Measurements from ENCODE around the gene TGFA. TPM values are rescaled to one million over a fixed set of nuclear protein-coding genes. Genes with fewer than 3 reads are reported as not detected.

TGFA gene
- total and polyA plus RNA-seq, 9 donors, result 0.08 to 8.7 (median 1.2) TPM

GRCh38 chr2:70503896-70504295, 49.7 kb downstream of the TGFA start:
- no peak overlapping the region for H3K27ac ChIP-seq
- H3K27me3 ChIP-seq, result no peaks in the 10 kb centered on the region
- intact Hi-C loops (cut with DNase I), result no loop called here
- 81 to 87% (median 82%) methylated on average over 4 of the region's 4 CpGs for WGBS, 3 donors
- H3K9me3 ChIP-seq, result no peaks in the 10 kb centered on the region
- DNase-seq, result no peak
- no peak overlapping the region for H3K4me3 ChIP-seq
- no peaks in the 10 kb centered on the region for H3K4me1 ChIP-seq (ENCODE audit: insufficient read depth)
- H3K36me3 ChIP-seq, result no peaks in the 10 kb centered on the region
- TF ChIP-seq CTCF (IDR thresholded peaks at IDR 0.05) (no peak), POLR2A (IDR thresholded peaks at IDR 0.05) (no peak), EP300 (IDR thresholded peaks at IDR 0.05) (no peak)

GRCh38 chr2:70501728-70502127, 51.9 kb downstream of the TGFA start:
- DNase-seq, result no peak
- TF ChIP-seq CTCF (IDR thresholded peaks at IDR 0.05) (no peak), EP300 (IDR thresholded peaks at IDR 0.05) (no peak), POLR2A (IDR thresholded peaks at IDR 0.05) (no peak)
- H3K4me3 ChIP-seq, result no peak overlapping the region
- no peaks in the 10 kb centered on the region for H3K36me3 ChIP-seq
- WGBS, 3 donors, result 51 to 63% (median 59%) methylated on average over 4 of the region's 4 CpGs
- H3K27me3 ChIP-seq, result no peaks in the 10 kb centered on the region
- no peaks in the 10 kb centered on the region for H3K4me1 ChIP-seq (ENCODE audit: insufficient read depth)
- intact Hi-C loops (cut with DNase I), result no loop called here
- no peak overlapping the region for H3K27ac ChIP-seq
- no peaks in the 10 kb centered on the region for H3K9me3 ChIP-seq

DNA sequence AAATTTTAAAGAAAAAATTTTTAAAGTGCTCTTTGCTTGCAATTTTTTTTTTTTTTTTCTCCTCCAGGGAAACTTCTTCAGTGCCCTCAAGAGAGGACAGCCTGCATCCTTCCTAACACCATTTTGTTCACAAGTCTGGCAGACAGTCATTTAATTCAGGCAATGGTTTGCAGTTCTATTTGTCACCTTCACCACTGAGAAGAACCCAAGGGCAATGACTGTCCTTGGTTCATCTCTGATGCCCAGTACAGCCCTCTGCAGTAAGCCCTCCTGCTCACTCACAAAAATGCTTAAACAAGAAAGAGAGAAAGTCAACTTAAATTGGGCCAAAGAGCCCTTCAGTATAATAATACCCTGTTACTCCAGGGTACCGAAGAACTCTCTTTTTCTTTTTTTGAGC, 52.4 kb downstream of the TGFA start:
- no peak overlapping the region for H3K27ac ChIP-seq
- no peaks in the 10 kb centered on the region for H3K9me3 ChIP-seq
- 63 to 93% (median 88%) methylated on average over 1 of the region's 1 CpG for WGBS, 3 donors
- intact Hi-C loops (cut with DNase I), result no loop called here
- no peak overlapping the region for H3K4me3 ChIP-seq
- no peak for DNase-seq
- no peaks in the 10 kb centered on the region for H3K4me1 ChIP-seq (ENCODE audit: insufficient read depth)
- H3K36me3 ChIP-seq, result no peaks in the 10 kb centered on the region
- TF ChIP-seq CTCF (IDR thresholded peaks at IDR 0.05) (no peak), POLR2A (IDR thresholded peaks at IDR 0.05) (no peak), EP300 (IDR thresholded peaks at IDR 0.05) (no peak)
- H3K27me3 ChIP-seq, result no peaks in the 10 kb centered on the region

GRCh38 chr2:70499253-70499652, 54.4 kb downstream of the TGFA start:
- intact Hi-C loops (cut with DNase I), result no loop called here
- H3K27ac ChIP-seq, result no peak overlapping the region
- no peaks in the 10 kb centered on the region for H3K9me3 ChIP-seq
- no peaks in the 10 kb centered on the region for H3K36me3 ChIP-seq
- H3K4me1 ChIP-seq (ENCODE audit: insufficient read depth), result no peaks in the 10 kb centered on the region
- WGBS, 3 donors, result 85 to 89% (median 87%) methylated on average over 7 of the region's 7 CpGs
- TF ChIP-seq POLR2A (IDR thresholded peaks at IDR 0.05), result no peak
- TF ChIP-seq CTCF (IDR thresholded peaks at IDR 0.05), result no peak
- no peak for TF ChIP-seq EP300 (IDR thresholded peaks at IDR 0.05)
- no peaks in the 10 kb centered on the region for H3K27me3 ChIP-seq
- no peak for DNase-seq
- H3K4me3 ChIP-seq, result no peak overlapping the region

- no peak for TF ChIP-seq CTCF (IDR thresholded peaks at IDR 0.05)
- TF ChIP-seq EP300 (IDR thresholded peaks at IDR 0.05), result no peak
- no peak for TF ChIP-seq POLR2A (IDR thresholded peaks at IDR 0.05)
- Histone ChIP-seq H3K4me1 (ENCODE audit: insufficient read depth) (no peaks in the 10 kb centered on the region), H3K36me3 (no peaks in the 10 kb centered on the region), H3K4me3 (no peak overlapping the region), H3K27ac (no peak overlapping the region), H3K27me3 (no peaks in the 10 kb centered on the region), H3K9me3 (no peaks in the 10 kb centered on the region)
- DNase-seq, result no peak
- WGBS, 3 donors, result 78 to 85% (median 84%) methylated on average over 1 of the region's 1 CpG
- intact Hi-C loops (cut with DNase I), result no loop called here
These were observed 55.1 kb downstream of the TGFA start for GRCh38 chr2:70498528-70498927.
